K562 (cell line): Measurements from ENCODE around the gene SYT1. TPM values are rescaled to one million over a fixed set of nuclear protein-coding genes. Genes with fewer than 3 reads are reported as not detected.

Experiments used
- ATAC-seq: fragments of 200-7000 bp; cut with Tn5 transposase; 3 replicates; pipeline ENCODE4 v1.9.1; 2020; ENCODE audit warnings: moderate library complexity
- BruUV-seq: library from RNA; stranded (reverse); fragments of 400-500 nt; replicated peaks from 2 replicates; lab custom pipeline; 2021; lab: Mats Ljungman, UMichigan
- CTCF ChIA-PET: fragments of 300-600 bp; formaldehyde crosslinking; extraction: SDS; loops from one replicate; lab custom pipeline; 2021; ENCODE audit warnings: low intra/inter-chr PET ratio; lab: Yijun Ruan, JAX
- POLR2A ChIA-PET: fragments of 300-600, 350-650 bp; sonication (Branson Sonifier 250); formaldehyde crosslinking; extraction: SDS; loops from one replicate; lab custom pipeline; 2021; ENCODE audit warnings: antibody characterized with exemption, inconsistent platforms; lab: Yijun Ruan, JAX
- DNase-seq, 4 experiments: peaks; one replicate each; pipeline versions ENCODE4 v3.0.0 to v3.0.0-alpha.2; 2011 to 2018; ENCODE audit warnings: low spot score in 3 of 4, mixed read lengths in 3 of 4; ENCODE audit errors: extremely low read depth in 1 of 4
- FAIRE-seq: peaks from 2 replicates; lab custom pipeline; 2011; peaks lifted over from hg19 to GRCh38; lab: Jason Lieb, UNC
- H2AFZ ChIP-seq: 2 replicates; pipeline ENCODE4 v1.6.0; 2011; ENCODE audit warnings: low read depth, low read length, control low read depth, inconsistent platforms
- H3K27ac ChIP-seq: fragments of 200-600 bp; 3 replicates; pipeline ENCODE4 v1.8.0; 2011; ENCODE audit warnings: low read depth, mild to moderate bottlenecking, control low read depth, inconsistent platforms, low read length, moderate library complexity, mixed read lengths; ENCODE audit errors: extremely low read depth
- H3K27me3 ChIP-seq, 2 experiments: fragments of 300-600 bp in 1 of 2; 2 replicates in 1 of 2; 3 replicates in 1 of 2; pipeline versions ENCODE4 v1.6.0 to v1.8.0; 2011; ENCODE audit warnings: inconsistent platforms in 2 of 2, low read length in 2 of 2, mild to moderate bottlenecking in 1 of 2, mixed read lengths in 1 of 2, moderate library complexity in 1 of 2; ENCODE audit not compliant: control insufficient read depth in 2 of 2, insufficient read depth in 2 of 2
- H3K36me3 ChIP-seq: fragments of 300-600 bp; 3 replicates; pipeline ENCODE4 v1.8.0; 2011; ENCODE audit warnings: mild to moderate bottlenecking, low read length, inconsistent platforms; ENCODE audit not compliant: control insufficient read depth, insufficient read depth
- H3K4me1 ChIP-seq, 2 experiments: fragments of 200-600 bp in 1 of 2; replicated peaks in 1 of 2; 2 replicates in 1 of 2; 3 replicates in 1 of 2; pipeline versions ENCODE4 v1.5.1 to v1.8.0; 2011; ENCODE audit warnings: inconsistent platforms in 2 of 2, low read length in 2 of 2, mild to moderate bottlenecking in 1 of 2, mixed read lengths in 1 of 2, moderate library complexity in 1 of 2; ENCODE audit not compliant: control insufficient read depth in 2 of 2, insufficient read depth in 2 of 2
- H3K4me2 ChIP-seq: 2 replicates; pipeline ENCODE4 v1.6.1; 2011; ENCODE audit warnings: low read length, control low read depth, inconsistent platforms, mixed read lengths; ENCODE audit not compliant: insufficient read depth
- H3K4me3 ChIP-seq: fragments of 200-600 bp; sonication (generic), shearing (Covaris generic); 2 replicates; pipeline ENCODE4 v1.5.1; 2016; ENCODE audit warnings: control low read depth, inconsistent platforms
- H3K79me2 ChIP-seq: fragments of 200-600 bp; 3 replicates; pipeline ENCODE4 v1.8.0; 2011; ENCODE audit warnings: low read length, inconsistent platforms; ENCODE audit not compliant: control insufficient read depth, insufficient read depth
- H3K9ac ChIP-seq, 2 experiments: 2 replicates each; pipeline versions ENCODE4 v1.6.0 to v1.6.1; 2011; ENCODE audit warnings: low read depth in 2 of 2, low read length in 2 of 2, control low read depth in 1 of 2, inconsistent platforms in 1 of 2, mild to moderate bottlenecking in 1 of 2, mixed read lengths in 1 of 2; ENCODE audit not compliant: insufficient read depth in 1 of 2
- H3K9me1 ChIP-seq: one replicate; pipeline ENCODE4 v1.6.0; 2011; ENCODE audit warnings: inconsistent platforms, mild to moderate bottlenecking, low read length, moderate library complexity; ENCODE audit not compliant: control insufficient read depth, insufficient read depth
- H3K9me3 ChIP-seq: replicated peaks from 2 replicates; pipeline ENCODE4 v1.5.1; 2011; ENCODE audit warnings: low read depth, low read length, inconsistent platforms; ENCODE audit not compliant: control insufficient read depth, insufficient read depth
- H4K20me1 ChIP-seq: replicated peaks from 2 replicates; pipeline ENCODE4 v1.6.1; 2011; ENCODE audit warnings: low read length, inconsistent platforms, mixed read lengths; ENCODE audit not compliant: control insufficient read depth, insufficient read depth
- BHLHE40 ChIP-seq: IDR thresholded peaks from 2 replicates; pipeline ENCODE4 v1.6.1; 2011; ENCODE audit warnings: low read length, improper control_type of control experiment
- RBM15 ChIP-seq: fragments of 200-400 bp; formaldehyde crosslinking; IDR thresholded peaks from 2 replicates; pipeline ENCODE4 v1.6.1; 2018; ENCODE audit warnings: mild to moderate bottlenecking, low read length, moderate library complexity; ENCODE audit not compliant: insufficient read depth
- RHOXF2B ChIP-seq: fragments of 250-450 bp; sonication (Bioruptor Pico); conservative IDR thresholded peaks from 2 replicates; pipeline ENCODE4 v1.5.1; 2021
- RNF2 ChIP-seq: sonication (generic); IDR thresholded peaks from 2 replicates; pipeline ENCODE4 v1.6.1; 2016
- TRIM25 ChIP-seq: fragments of 450-650 bp; IDR thresholded peaks from 2 replicates; pipeline ENCODE4 v1.7.0; 2016; ENCODE audit warnings: borderline replicate concordance
- ZNF121 ChIP-seq: sonication (generic); formaldehyde crosslinking; conservative IDR thresholded peaks from 2 replicates; pipeline ENCODE4 v1.8.0; 2022; ENCODE audit warnings: missing genetic modification reagents
- WGBS: fragments of 100-300 bp; shearing (Covaris generic); methylation state at CpG from one replicate; pipeline ENCODE4 v1.1.6; 2016; ENCODE audit warnings: low coverage, mixed read lengths; ENCODE audit not compliant: insufficient coverage; ENCODE audit errors: missing lambda C conversion rate; 5-methylcytosine and 5-hydroxymethylcytosine counted together
- in situ Hi-C: fragments of 300-500 bp; cut with MboI; formaldehyde crosslinking; loops from 4 replicates; pipeline ENCODE4 v1.15.0; 2018; ENCODE audit warnings: inconsistent platforms, mixed read lengths
- intact Hi-C: fragments of 100-400 bp; cut with micrococcal nuclease; formaldehyde crosslinking; loops from 2 replicates; pipeline ENCODE4 v1.14.2; 2022
- polyA plus RNA-seq, 8 experiments: library from polyadenylated mRNA; depleted of rRNA in 4 of 8; stranded (reverse) in 5 of 8; unstranded in 3 of 8; fragments of >200 nt; fragmentation: Nextera tagmentation in 2 of 8; fragmentation: Illumina TruSeq in 1 of 8; extraction: Ambion mirVana in 2 of 8; extraction: Trizol in 1 of 8; gene quantifications; 2 replicates each; pipeline versions ENCODE4 v1.2.1 to v1.2.3, GENCODE V29; 2011 to 2014; ENCODE audit warnings: inconsistent platforms in 1 of 8, missing spikeins in 1 of 8
- total RNA-seq, 7 experiments: library from RNA; depleted of rRNA in 6 of 7; stranded (reverse); fragments of >200 nt in 6 of 7; fragmentation: Illumina TruSeq in 2 of 7; extraction: Trizol in 2 of 7; gene quantifications; 2 replicates each; pipeline versions ENCODE4 v1.2.1 to v1.2.3, GENCODE V29; 2011 to 2021; ENCODE audit warnings: low replicate concordance in 1 of 7

Gene SYT1
- total and polyA plus RNA-seq, 9 of the 15 experiments (the other 6 are each of a cell fraction or from before 2014, with no cell fraction given) = 0.03 to 0.13 (median 0.07) TPM; not detected in 4

GRCh38 chr12:79388011-79388410 lies 523.4 kb downstream of the SYT1 start:
- FAIRE-seq (no peak), ATAC-seq (no peak), DNase-seq (no peak)
- Histone ChIP-seq H3K9me3 (no peaks in the 10 kb centered on the region), H3K79me2 (no peaks in the 10 kb centered on the region), H3K4me2 (no peak overlapping the region), H3K27me3 (no peaks in the 10 kb centered on the region), H3K9ac (no peak overlapping the region), H2AFZ (no peak overlapping the region), H3K36me3 (no peaks in the 10 kb centered on the region), H3K9me1 (no peaks in the 10 kb centered on the region), H4K20me1 (no peaks in the 10 kb centered on the region), H3K4me3 (no peak overlapping the region), H3K27ac (no peak overlapping the region), H3K4me1 (no peaks in the 10 kb centered on the region)
- CTCF ChIA-PET = no interaction called here
- no TSS peak for BruUV-seq
- 0% methylated on average over 1 of the region's 1 CpG for WGBS
- in situ Hi-C loops = no loop called here
- POLR2A ChIA-PET = no interaction called here
- intact Hi-C loops = no loop called here
- TF ChIP-seq BHLHE40 = no peak
- no peak for TF ChIP-seq RNF2
- no peak for TF ChIP-seq TRIM25
- TF ChIP-seq RHOXF2B (CRISPR knock-in tag) = no peak
- TF ChIP-seq ZNF121 = no peak
- no peak for TF ChIP-seq RBM15
